Measurements from ENCODE around the gene TINAG. TPM values are rescaled to one million over a fixed set of nuclear protein-coding genes. Genes with fewer than 3 reads are reported as not detected.

Gene TINAG
- total RNA-seq, 1 donor from 2014 or later, result not detected

DNA sequence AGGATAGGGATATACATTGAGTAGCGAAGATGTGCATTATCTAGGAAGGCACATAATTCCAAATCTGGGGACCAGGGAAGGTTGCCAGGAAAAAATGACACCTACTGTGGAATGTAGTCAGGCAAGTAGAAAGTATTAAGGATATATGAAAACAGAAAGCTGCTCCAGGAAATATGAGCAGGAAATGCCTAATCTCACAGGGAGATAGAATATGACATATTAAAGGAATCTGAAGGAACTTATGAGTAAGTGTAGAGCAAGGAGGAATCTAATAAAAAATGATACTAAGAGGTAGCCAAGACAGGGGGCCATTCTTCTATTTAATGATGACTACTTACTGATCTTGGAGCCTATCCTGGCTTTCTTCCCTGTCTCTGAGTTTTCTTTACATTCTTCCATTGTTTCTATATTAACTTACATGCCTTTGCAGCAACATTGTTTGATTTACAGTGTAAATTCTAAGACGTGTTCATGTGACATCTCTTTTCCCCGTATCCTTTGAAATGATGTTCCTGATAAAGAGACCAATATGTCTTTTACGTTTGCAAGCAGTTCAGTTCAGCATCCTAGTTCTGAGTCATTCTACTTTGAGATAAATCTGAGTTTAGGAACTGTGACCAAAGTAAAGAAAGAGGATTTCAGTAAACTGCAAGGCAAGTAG, 58.6 kb downstream of the TINAG start:
- Histone ChIP-seq H3K36me3 (no peaks in the 10 kb centered on the region), H3K4me1 (no peaks in the 10 kb centered on the region), H3K4me3 (no peak overlapping the region), H3K27me3 (no peaks in the 10 kb centered on the region), H3K9me3 (no peaks in the 10 kb centered on the region), H3K27ac (no peak overlapping the region)
- no peak for DNase-seq
- no peak for ATAC-seq
- TF ChIP-seq, protein P1, sequence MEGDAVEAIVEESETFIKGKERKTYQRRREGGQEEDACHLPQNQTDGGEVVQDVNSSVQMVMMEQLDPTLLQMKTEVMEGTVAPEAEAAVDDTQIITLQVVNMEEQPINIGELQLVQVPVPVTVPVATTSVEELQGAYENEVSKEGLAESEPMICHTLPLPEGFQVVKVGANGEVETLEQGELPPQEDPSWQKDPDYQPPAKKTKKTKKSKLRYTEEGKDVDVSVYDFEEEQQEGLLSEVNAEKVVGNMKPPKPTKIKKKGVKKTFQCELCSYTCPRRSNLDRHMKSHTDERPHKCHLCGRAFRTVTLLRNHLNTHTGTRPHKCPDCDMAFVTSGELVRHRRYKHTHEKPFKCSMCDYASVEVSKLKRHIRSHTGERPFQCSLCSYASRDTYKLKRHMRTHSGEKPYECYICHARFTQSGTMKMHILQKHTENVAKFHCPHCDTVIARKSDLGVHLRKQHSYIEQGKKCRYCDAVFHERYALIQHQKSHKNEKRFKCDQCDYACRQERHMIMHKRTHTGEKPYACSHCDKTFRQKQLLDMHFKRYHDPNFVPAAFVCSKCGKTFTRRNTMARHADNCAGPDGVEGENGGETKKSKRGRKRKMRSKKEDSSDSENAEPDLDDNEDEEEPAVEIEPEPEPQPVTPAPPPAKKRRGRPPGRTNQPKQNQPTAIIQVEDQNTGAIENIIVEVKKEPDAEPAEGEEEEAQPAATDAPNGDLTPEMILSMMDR (IDR thresholded peaks at IDR 0.05), result no peak
- intact Hi-C loops (cut with DNase I), result no loop called here

DNA sequence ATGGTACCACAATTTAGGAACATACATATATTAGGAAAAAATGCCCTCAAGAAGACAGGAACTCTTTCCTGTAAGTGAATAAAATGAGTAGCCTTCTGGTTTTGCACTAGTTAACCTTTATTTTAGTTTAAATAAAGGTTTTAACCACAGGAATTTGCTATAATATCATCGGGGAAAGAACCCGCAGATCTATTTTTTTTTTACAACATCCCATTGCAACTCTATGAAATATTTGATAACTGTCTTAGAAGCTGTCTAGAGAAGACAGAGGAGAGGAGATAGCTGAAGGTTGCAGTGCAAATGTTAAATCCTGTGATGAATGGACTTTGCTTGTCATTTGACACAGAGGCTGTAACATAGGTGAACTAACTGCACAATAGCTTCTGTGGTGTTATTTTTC, 69.5 kb downstream of the TINAG start:
- TF ChIP-seq, protein P1 (IDR thresholded peaks at IDR 0.05), result no peak
- intact Hi-C loops (cut with DNase I), result no loop called here
- H3K27ac ChIP-seq, result no peak overlapping the region
- no peaks in the 10 kb centered on the region for H3K9me3 ChIP-seq
- H3K4me1 ChIP-seq, result no peaks in the 10 kb centered on the region
- H3K36me3 ChIP-seq, result no peaks in the 10 kb centered on the region
- H3K4me3 ChIP-seq, result no peak overlapping the region
- ATAC-seq (no peak), DNase-seq (no peak)
- no peaks in the 10 kb centered on the region for H3K27me3 ChIP-seq

DNA sequence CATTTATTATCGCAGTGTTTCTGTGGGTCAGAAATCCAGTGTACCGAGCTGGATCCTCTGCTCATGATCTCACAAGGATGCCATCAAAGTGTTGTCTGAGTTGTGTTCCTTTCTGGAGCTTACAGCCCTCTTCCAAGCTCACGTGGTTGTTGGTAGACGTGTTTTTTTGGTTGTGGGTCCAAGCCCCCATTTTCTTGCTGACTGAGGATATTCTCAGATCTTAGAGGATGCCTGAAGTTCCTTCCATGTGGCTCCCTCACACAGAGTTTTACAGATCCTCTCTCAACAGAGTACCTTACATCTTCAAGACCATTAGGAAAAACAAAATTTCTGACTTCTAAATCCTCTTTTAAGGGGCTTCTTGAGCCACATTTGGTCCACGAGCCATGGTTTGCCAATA, 78.1 kb downstream of the TINAG start:
- TF ChIP-seq, protein P1 (IDR thresholded peaks at IDR 0.05), result no peak

DNA sequence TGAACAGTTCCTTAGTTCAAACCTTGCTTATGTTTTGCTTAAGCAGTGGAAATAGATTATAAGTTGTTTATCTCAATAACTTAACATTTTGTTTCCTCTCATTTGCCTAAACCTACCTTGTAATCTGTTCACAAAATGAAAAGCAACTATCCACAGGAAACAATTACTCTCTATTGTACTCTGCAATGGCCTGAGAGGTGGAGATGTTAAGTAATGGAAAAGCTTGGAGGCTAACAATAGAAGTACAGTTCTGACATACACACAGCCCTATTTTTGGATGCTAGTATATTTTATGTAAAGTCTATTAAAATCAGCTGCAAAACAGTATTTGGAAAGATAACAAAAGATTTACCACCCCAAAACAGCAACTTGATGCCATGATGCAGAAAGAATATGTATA, 82.1 kb downstream of the TINAG start:
- DNase-seq (no peak), ATAC-seq (no peak)
- intact Hi-C loops (cut with DNase I), result no loop called here
- Histone ChIP-seq H3K27ac (no peak overlapping the region), H3K36me3 (no peaks in the 10 kb centered on the region), H3K9me3 (no peaks in the 10 kb centered on the region), H3K27me3 (no peaks in the 10 kb centered on the region), H3K4me1 (no peaks in the 10 kb centered on the region), H3K4me3 (no peak overlapping the region)
- TF ChIP-seq, protein P1 (IDR thresholded peaks at IDR 0.05), result no peak

More for the DNA sequence above, 78.1 kb downstream of the TINAG start:
- Histone ChIP-seq H3K4me1 (no peaks in the 10 kb centered on the region), H3K9me3 (no peaks in the 10 kb centered on the region), H3K4me3 (no peak overlapping the region), H3K27ac (no peak overlapping the region), H3K27me3 (no peaks in the 10 kb centered on the region), H3K36me3 (no peaks in the 10 kb centered on the region)
- no peak for DNase-seq
- intact Hi-C loops (cut with DNase I), result no loop called here
- no peak for ATAC-seq

DNA sequence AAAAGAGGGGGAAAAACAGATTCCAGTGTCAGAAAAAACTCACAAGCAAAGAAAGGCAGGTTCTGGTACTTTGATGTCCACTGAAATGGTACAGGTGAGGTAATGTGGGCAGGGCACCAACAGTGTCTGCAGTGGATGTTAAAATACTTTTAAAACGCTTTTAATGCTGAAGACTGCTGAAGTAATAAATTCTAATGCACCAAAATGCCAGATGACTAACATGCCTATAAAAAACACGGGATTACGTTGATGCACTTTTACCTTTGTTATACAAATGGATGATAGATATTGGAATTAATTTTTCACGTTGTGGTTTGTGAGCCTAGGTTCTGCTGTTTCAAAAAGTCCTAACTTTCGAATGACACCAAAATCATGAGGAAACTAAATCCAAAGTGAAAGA, 83.3 kb downstream of the TINAG start:
- TF ChIP-seq, protein P1 (IDR thresholded peaks at IDR 0.05), result no peak
- no peaks in the 10 kb centered on the region for H3K9me3 ChIP-seq
- H3K4me1 ChIP-seq, result no peaks in the 10 kb centered on the region
- no peak for DNase-seq
- H3K36me3 ChIP-seq, result no peaks in the 10 kb centered on the region
- H3K4me3 ChIP-seq, result no peak overlapping the region
- H3K27ac ChIP-seq, result no peak overlapping the region
- H3K27me3 ChIP-seq, result no peaks in the 10 kb centered on the region
- intact Hi-C loops (cut with DNase I), result no loop called here
- ATAC-seq, result no peak

DNA sequence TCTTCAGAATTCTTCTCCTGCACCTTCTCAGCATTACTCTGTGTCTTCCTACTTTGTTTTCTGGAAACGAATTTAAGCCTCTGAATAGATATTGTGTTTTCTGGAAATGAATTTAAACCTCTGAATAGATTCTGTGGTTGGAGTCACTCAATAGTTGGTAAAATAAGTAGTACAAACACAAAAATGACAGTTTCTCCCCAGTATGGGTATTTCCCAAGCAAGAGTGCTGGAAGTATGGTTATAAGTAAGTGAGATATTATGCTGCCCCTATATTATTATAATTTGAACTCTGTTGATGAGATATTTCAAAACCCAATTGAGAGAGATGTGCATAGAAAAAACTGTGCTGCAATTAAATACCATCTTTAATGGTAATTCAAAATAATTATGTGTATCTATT, 94.9 kb downstream of the TINAG start:
- no peaks in the 10 kb centered on the region for H3K27me3 ChIP-seq
- no peaks in the 10 kb centered on the region for H3K4me1 ChIP-seq
- no peaks in the 10 kb centered on the region for H3K36me3 ChIP-seq
- DNase-seq, result no peak
- no peaks in the 10 kb centered on the region for H3K9me3 ChIP-seq
- TF ChIP-seq, protein P1 (IDR thresholded peaks at IDR 0.05), result no peak
- H3K27ac ChIP-seq, result no peak overlapping the region
- H3K4me3 ChIP-seq, result no peak overlapping the region
- no peak for ATAC-seq
- intact Hi-C loops (cut with DNase I), result no loop called here
